ENCODE data around the gene SOHLH2. TPM values are rescaled to one million over a fixed set of nuclear protein-coding genes. Genes with fewer than 3 reads are reported as not detected.
A peak's percentile ranks its signal among the peaks of the same experiment; 100 is the strongest.

The SOHLH2 gene
- total RNA-seq, 1 donor from 2014 or later = 0.58 TPM

DNA sequence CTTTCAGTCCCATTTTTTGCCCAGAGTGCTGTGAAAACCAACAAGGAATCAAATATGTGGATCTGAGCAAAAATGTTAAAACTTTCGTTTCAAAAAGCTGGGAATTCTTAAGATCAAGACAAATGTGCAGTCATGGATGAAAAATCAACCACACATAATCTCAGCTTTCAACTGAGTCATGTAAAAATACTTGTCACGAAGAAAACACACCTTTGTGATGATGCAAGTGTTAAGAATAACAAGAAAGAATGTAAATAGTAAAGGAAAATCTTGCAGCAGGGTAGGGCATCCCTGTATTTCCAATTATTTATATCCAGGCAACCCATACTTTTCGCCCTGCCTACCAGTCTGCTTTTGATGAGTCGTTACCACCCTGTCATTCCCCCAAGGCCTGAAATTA is 55.7 kb downstream of the SOHLH2 start:
- TF ChIP-seq, protein P1, sequence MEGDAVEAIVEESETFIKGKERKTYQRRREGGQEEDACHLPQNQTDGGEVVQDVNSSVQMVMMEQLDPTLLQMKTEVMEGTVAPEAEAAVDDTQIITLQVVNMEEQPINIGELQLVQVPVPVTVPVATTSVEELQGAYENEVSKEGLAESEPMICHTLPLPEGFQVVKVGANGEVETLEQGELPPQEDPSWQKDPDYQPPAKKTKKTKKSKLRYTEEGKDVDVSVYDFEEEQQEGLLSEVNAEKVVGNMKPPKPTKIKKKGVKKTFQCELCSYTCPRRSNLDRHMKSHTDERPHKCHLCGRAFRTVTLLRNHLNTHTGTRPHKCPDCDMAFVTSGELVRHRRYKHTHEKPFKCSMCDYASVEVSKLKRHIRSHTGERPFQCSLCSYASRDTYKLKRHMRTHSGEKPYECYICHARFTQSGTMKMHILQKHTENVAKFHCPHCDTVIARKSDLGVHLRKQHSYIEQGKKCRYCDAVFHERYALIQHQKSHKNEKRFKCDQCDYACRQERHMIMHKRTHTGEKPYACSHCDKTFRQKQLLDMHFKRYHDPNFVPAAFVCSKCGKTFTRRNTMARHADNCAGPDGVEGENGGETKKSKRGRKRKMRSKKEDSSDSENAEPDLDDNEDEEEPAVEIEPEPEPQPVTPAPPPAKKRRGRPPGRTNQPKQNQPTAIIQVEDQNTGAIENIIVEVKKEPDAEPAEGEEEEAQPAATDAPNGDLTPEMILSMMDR (IDR thresholded peaks at IDR 0.05; ENCODE audit: unreplicated experiment) = no peak
- no peak for DNase-seq (ENCODE audit: low spot score in 2 of 2, unreplicated experiment in 2 of 2)
- Mint-ChIP-seq H3K27ac (no peak overlapping the region), H3K9me3 (no peaks in the 10 kb centered on the region), H3K4me3 (no peak overlapping the region), H3K36me3 (no peaks in the 10 kb centered on the region), H3K27me3 (ENCODE audit: low read depth) (peaks cover 37% of the 10 kb centered on the region), H3K4me1 (peaks cover 42% of the 10 kb centered on the region)

DNA sequence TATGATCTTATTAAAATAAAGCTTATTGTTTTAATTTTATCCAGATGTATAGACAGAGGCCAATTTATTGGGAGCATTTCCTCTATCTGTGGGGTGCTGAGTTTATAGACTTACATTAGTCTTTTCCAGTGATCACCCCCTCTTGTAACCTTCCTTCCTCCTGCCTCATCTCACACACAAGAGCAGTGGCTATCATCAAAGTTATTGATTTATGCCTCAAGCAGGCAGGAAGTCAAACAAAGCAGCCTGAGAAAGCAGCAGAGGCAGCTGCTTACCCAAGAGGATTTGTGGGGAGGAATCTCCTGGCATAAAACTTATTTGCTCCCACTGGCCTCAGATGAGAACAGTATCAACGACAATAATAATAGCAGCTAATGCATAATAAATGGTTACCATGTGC is 56.9 kb downstream of the SOHLH2 start:
- Mint-ChIP-seq H3K9me3 (no peaks in the 10 kb centered on the region), H3K27me3 (ENCODE audit: low read depth) (peaks cover 42% of the 10 kb centered on the region)

DNA sequence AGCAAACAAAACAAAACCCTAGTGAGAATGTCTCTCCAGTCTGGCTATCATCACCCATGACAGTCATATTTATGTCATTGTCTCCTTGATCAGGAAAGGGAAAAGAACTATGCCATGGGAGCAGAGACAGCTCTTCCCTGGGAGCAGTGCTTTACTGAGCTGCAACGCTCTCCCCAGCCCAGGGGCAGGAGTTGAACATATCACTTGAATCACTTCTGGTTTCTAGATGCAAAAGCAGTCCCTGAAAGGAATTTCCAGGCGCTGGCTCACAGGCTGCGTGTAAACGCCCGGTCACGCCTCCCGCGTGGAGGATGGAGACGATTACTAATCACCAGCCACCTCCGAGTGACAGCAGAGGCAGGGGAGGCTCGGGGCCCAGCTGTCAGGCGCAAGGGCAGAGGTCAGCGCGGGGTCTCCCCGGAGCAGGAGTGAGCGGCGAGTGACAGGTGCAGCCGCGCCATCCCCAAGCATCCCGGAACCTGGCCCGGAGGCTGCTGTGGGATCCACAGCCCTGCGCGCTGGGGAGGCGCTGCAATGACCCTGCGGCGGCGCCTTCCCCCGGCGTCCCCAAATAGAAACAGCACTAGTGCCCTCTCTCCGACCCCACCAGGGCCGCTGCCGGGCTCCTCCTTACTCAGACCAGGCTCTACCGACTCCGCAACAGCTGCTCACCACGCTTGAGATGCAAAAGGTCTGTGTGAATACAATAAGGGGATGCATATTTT is 59.6 kb downstream of the SOHLH2 start:
- TF ChIP-seq, protein P1 (IDR thresholded peaks at IDR 0.05; ENCODE audit: unreplicated experiment) = no peak
- Mint-ChIP-seq H3K4me1 (peaks cover 25% of the 10 kb centered on the region), H3K9me3 (peaks cover 23% of the 10 kb centered on the region), H3K27ac (peak overlapping the region; percentile 77), H3K4me3 (peak overlapping the region; percentile 63), H3K36me3 (peaks cover 4% of the 10 kb centered on the region), H3K27me3 (ENCODE audit: low read depth) (peaks cover 30% of the 10 kb centered on the region)
- peak in 1 of 2 experiments; percentile 44 for DNase-seq (ENCODE audit: low spot score in 2 of 2, unreplicated experiment in 2 of 2)

More for the DNA sequence above, 56.9 kb downstream of the SOHLH2 start:
- TF ChIP-seq, protein P1 (IDR thresholded peaks at IDR 0.05; ENCODE audit: unreplicated experiment) = no peak
- Mint-ChIP-seq H3K27ac (no peak overlapping the region), H3K4me1 (peaks cover 32% of the 10 kb centered on the region), H3K36me3 (no peaks in the 10 kb centered on the region), H3K4me3 (no peak overlapping the region)
- DNase-seq (ENCODE audit: low spot score in 2 of 2, unreplicated experiment in 2 of 2) = no peak

DNA sequence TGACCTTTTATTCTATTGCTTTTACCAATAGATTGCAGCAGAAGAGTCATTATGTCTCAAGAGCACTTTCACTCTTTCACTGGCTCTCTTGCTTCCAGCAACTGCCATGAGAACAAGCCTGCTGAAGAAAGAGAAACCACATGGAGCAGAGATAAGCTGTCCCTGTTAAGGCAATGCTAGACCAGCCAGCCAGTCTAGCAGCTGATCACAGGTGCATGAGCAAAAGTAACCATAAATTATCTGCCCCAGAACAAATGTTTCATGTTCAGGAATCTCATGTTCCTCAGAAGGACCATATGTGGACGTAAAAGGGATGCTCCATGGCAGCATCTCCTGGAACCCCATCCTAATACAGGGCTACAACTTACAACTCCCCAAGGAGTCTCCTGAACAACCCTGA is 62.8 kb downstream of the SOHLH2 start:
- Mint-ChIP-seq H3K27me3 (ENCODE audit: low read depth) (peaks cover 27% of the 10 kb centered on the region), H3K27ac (no peak overlapping the region), H3K4me1 (peaks cover 11% of the 10 kb centered on the region), H3K4me3 (no peak overlapping the region), H3K36me3 (peaks cover 4% of the 10 kb centered on the region), H3K9me3 (peaks cover 31% of the 10 kb centered on the region)
- DNase-seq (ENCODE audit: low spot score in 2 of 2, unreplicated experiment in 2 of 2) = no peak
- TF ChIP-seq, protein P1 (IDR thresholded peaks at IDR 0.05; ENCODE audit: unreplicated experiment) = no peak

DNA sequence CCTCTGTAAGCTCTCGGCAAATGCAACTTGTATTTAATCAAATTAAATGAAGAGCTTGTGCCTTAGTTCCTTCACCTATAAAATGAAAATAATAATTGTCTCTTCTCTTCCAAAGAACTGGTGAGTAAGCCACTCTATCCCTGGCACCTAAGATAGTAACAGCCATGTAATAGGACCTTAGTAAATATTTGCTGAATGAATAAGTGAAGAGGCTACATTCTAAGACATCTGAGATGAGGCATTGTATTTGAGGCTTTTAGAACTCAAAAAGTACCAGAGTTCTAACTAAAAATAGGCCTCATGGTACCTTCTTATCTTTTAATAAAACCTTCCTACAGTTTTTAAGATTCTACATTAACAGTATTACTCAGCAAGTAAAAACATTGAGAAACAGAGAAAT is 65.9 kb downstream of the SOHLH2 start:
- Mint-ChIP-seq H3K27ac (no peak overlapping the region), H3K4me1 (no peaks in the 10 kb centered on the region), H3K36me3 (peaks cover 6% of the 10 kb centered on the region), H3K27me3 (ENCODE audit: low read depth) (peaks cover 3% of the 10 kb centered on the region), H3K4me3 (no peak overlapping the region), H3K9me3 (peaks cover 44% of the 10 kb centered on the region)
- TF ChIP-seq, protein P1 (IDR thresholded peaks at IDR 0.05; ENCODE audit: unreplicated experiment) = no peak
- DNase-seq (ENCODE audit: low spot score in 2 of 2, unreplicated experiment in 2 of 2) = no peak

Measured in mesothelial cell of epicardium (in vitro differentiated cells).